ENCODE results near the gene TTC28. TPM values are rescaled to one million over a fixed set of nuclear protein-coding genes. Genes with fewer than 3 reads are reported as not detected.

Gene TTC28
- total and polyA plus RNA-seq, 10 of the 15 experiments (the other 5 are each of a cell fraction or from before 2014, with no cell fraction given), result 0.15 to 8.4 (median 1.4) TPM

- TF ChIP-seq CUX1 (IDR thresholded peaks at IDR 0.05; ENCODE audit: insufficient replicate concordance, low read depth, low read length) (no peak), MLLT1 (IDR thresholded peaks at IDR 0.05) (no peak), BMI1 (IDR thresholded peaks at IDR 0.05; ENCODE audit: borderline replicate concordance) (no peak), NKRF (conservative IDR thresholded peaks at IDR 0.05) (no peak), ATF7 (IDR thresholded peaks at IDR 0.05; ENCODE audit: low read depth) (no peak), ELK1 (IDR thresholded peaks at IDR 0.05; ENCODE audit: low read depth, low read length) (no peak)
Measured at GRCh38 chr22:28246397-28246796, 433.2 kb downstream of the TTC28 start (continued).

Measured in GM12878 (cell line).